GM20000 (cell line): Measurements from ENCODE around the gene SERINC2.

Source experiments
- DNase-seq: peaks from one replicate; pipeline ENCODE4 v3.0.0; 2012; ENCODE audit warnings: low spot score
- TF ChIP-seq, protein P1 (sequence below): IDR thresholded peaks from 2 replicates; pipeline ENCODE4 v1.5.1; 2012; ENCODE audit warnings: mild to moderate bottlenecking, control low read depth; ENCODE audit errors: extremely low read depth, missing control alignments

The SERINC2 gene

DNA sequence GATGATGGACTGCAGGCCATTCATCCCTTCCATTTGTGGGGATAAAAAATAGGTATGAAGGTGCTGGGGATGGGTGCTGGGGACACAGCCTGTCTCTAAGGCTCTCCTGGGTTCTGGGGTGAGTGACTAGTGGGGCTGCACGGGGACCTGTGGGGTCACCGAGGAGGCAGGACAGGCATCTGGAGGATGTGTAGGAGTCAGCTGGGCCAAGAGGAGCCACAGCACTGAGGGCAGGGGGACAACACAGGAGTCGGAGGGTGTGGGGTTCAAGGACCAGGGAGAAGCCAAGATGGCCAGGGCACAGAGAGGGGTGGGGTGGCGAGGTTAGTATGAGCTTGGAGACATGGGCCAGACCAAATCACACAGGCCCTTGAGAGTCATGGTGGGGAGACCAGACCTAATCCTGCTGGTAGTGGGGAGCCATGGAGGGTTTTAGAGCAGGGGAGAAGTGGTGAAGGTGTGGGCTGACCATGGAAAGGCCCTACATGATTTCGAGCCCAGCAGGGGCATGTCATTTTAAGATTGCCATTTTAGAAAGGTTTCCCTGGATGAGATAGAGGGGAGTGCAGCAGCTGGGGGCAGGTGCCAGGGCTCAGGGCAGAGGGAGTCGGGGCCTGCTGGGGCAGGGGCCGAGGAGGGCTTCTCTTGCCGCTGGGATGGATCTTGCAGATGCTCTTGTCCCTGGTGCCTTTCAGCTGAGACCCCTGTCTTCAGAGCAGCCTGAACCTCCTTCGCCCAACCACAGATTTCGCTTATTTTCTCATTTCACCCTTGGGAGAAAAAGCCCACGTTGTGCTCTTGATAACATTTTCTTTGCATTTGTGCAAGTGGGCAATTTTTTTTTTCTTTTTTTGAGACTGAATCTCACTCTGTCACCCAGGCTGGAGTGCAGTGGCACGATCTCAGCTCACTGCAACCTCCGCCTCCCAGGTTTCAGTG, 22.7 kb downstream of the SERINC2 start:
- DNase-seq = no peak

DNA sequence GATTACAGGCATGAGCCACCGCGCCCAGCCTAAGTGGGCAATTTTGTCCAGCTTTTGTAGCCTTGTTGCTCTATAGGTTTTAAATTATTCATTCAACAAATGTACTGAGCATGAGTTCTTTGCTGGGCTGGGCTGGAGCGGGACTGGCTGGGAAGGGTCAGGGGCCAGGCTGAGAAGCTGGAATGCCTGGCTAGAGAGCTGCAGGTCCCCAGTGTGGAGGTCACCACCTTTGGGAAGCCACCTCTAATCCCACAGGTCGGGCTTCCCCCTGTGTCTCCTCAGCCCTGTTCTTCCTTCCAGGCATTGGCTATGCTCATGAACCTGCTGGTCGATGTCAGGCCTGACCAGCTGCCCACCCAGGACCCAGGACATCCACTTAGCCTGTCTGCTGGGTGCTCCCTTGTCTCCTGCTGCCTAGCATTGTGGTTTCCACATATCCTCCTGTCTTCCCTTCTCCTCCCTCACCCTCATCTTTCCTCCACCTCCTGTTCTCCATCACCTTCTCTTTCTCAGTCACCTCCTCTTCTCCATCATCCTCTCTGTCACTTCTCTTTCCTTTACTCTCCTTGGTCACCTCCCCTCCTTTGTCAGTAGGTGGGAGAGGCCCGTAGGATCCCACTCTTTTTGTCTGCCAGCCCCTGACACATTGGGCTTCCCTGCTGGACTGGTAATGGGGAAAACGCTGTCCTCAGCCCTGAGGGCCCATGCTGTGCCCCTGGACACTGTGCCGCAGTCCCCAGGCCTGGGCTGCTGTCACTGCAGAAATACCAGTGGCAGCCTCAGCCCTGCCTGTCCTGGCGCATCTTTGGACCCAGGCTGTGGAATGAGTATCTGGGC, 23.8 kb downstream of the SERINC2 start:
- DNase-seq = no peak
- TF ChIP-seq, protein P1, sequence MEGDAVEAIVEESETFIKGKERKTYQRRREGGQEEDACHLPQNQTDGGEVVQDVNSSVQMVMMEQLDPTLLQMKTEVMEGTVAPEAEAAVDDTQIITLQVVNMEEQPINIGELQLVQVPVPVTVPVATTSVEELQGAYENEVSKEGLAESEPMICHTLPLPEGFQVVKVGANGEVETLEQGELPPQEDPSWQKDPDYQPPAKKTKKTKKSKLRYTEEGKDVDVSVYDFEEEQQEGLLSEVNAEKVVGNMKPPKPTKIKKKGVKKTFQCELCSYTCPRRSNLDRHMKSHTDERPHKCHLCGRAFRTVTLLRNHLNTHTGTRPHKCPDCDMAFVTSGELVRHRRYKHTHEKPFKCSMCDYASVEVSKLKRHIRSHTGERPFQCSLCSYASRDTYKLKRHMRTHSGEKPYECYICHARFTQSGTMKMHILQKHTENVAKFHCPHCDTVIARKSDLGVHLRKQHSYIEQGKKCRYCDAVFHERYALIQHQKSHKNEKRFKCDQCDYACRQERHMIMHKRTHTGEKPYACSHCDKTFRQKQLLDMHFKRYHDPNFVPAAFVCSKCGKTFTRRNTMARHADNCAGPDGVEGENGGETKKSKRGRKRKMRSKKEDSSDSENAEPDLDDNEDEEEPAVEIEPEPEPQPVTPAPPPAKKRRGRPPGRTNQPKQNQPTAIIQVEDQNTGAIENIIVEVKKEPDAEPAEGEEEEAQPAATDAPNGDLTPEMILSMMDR = no peak

More for the DNA sequence above, 22.7 kb downstream of the SERINC2 start:
- TF ChIP-seq, protein P1 = no peak

DNA sequence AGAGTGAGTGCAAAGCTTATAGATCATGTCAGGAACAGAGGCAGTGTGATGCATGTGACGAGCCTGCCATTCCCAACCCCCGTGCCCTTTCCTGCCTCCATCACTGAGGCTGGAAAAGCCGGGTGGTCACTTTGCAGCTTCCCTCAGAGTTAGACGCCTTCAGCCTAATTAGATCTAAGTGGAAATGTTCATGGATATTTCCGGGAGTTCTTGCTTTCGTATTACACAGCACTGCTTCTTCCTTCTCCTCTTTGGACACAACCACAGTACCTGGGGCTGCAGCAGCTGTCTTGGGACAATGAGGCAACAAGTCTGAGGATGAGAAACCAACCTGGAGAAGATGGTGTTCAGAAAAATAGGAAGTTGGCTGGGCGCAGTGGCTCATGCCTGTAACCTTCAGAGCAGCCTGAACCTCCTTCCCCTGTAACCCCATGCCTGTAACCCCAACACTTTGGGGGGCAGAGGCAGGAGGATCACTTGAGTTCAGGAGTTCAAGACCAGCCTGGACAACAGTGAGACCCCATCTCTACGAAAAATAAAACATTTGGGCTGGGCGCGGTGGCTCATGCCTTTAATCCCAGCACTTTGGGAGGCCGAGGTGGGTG, 24.5 kb downstream of the SERINC2 start:
- TF ChIP-seq, protein P1 = no peak
- no peak for DNase-seq

DNA sequence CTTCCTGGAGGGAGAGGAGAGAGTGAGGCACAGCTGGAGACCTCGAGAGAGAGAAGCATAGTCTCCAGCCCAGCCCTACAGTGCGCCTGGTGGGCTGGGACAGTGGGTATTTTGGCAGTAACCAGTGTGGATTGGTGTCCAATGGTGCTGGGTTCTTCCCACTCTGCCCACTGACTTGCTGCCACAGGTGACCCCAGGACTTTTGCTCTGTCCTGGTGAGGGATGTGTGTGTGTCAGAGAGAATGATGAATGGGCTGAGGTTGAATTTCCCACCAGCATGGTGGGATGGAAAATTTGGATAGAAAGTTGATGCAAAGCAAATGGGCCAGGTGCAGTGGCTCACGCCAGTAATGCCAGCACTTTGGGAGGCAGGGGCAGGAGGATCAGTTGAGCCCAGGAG, 26.3 kb downstream of the SERINC2 start:
- no peak for DNase-seq
- TF ChIP-seq, protein P1 = no peak

DNA sequence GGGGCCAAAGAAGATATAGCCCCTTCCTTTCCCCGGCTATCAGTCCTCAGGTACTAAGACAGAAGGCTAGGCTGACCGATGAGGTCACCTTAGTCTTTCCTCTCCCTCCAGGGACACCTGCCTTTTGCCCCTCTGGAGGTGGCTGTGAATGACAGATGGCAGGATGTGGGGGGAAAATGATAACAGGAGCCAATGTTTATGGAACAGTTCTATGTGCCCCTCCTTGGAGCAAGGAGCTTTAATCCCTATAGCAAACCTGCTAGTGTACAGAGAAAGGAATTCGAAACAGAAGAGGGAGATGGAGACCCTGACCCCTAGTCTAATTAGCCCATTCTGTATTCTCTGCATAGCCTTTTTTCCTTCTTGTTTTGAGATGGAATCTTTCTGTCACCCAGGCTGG, 28.1 kb downstream of the SERINC2 start:
- TF ChIP-seq, protein P1 = no peak
- DNase-seq = no peak

DNA sequence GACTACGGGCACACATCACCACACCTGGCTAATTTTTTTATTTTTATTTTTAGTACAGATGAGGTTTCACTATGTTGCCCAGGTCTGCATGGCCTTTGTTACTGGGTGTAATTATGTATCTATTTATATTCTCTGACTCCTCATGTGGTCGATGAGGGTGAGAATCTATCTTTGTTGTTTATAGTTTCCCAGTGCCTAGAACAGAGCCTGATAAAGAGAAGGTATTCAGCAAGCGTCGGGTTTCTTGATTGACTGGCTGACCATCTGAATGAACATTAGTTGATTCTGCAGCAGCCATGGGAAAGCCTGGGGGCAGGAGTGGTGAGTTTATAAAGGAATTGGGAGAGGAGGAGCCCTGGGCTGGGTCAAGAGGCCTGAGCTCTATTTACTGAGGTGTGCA, 28.5 kb downstream of the SERINC2 start:
- DNase-seq = no peak
- TF ChIP-seq, protein P1 = no peak
